Left ventricle myocardium inferior (tissue), 1 donor: ENCODE measurements around the gene ANGPT4. TPM values are rescaled to one million over a fixed set of nuclear protein-coding genes. Genes with fewer than 3 reads are reported as not detected.
"Not testable (repeated sequence)": the region's sequence is repeated elsewhere in the genome, so short reads cannot be mapped to it uniquely, and the experiment has no call there.

Experiments
- DNase-seq: peaks from one replicate; pipeline ENCODE4 v3.0.0-alpha.2; 2020
- H3K27ac ChIP-seq: fragments of 200-600 bp; replicated peaks from 2 replicates; pipeline ENCODE4 v1.8.0; 2021
- H3K27me3 ChIP-seq: fragments of 200-600 bp; 2 replicates; pipeline ENCODE4 v1.8.0; 2021; ENCODE audit warnings: low read depth
- H3K36me3 ChIP-seq: fragments of 200-600 bp; 2 replicates; pipeline ENCODE4 v1.8.0; 2021
- H3K4me1 ChIP-seq: fragments of 200-600 bp; 2 replicates; pipeline ENCODE4 v1.8.0; 2021
- H3K4me3 ChIP-seq: fragments of 200-600 bp; 2 replicates; pipeline ENCODE4 v1.8.0; 2021; ENCODE audit warnings: mild to moderate bottlenecking, moderate library complexity
- H3K9me3 ChIP-seq: fragments of 200-600 bp; replicated peaks from 2 replicates; pipeline ENCODE4 v1.8.0; 2021
- CTCF ChIP-seq: fragments of 200-600 bp; IDR thresholded peaks from 2 replicates; pipeline ENCODE4 v1.8.0; 2021; ENCODE audit warnings: antibody characterized with exemption, mild to moderate bottlenecking, borderline replicate concordance
- intact Hi-C: fragments of 100-400 bp; cut with micrococcal nuclease; formaldehyde crosslinking; loops from one replicate; pipeline ENCODE4 v1.11.0; 2022
- total RNA-seq: library from RNA; stranded (reverse); fragmentation: NEBNext Ultra II Directional; extraction: Animal tissue kit (Norgen Biotek cat#: 25700); gene quantifications from one replicate; pipeline ENCODE4 v1.2.1, GENCODE V29; 2021
- donor health status: DM: no; HTN: yes; CAD: no; lungs with severe emphysema.

The ANGPT4 gene
- total RNA-seq, 1 donor from 2014 or later, result 0.05 TPM

GRCh38 chr20:833121-833449, 83.0 kb downstream of the ANGPT4 start:
- Histone ChIP-seq H3K36me3 (no peaks in the 10 kb centered on the region), H3K27me3 (no peaks in the 10 kb centered on the region), H3K27ac (peak overlapping the region; percentile 89), H3K4me1 (peaks cover 33% of the 10 kb centered on the region), H3K9me3 (peaks cover 6% of the 10 kb centered on the region), H3K4me3 (peak overlapping the region; percentile 86)
- no peak for TF ChIP-seq CTCF
- intact Hi-C loops, result no loop called here
- no peak for DNase-seq

- no peak for TF ChIP-seq CTCF
- intact Hi-C loops, result no loop called here
- H3K27me3 ChIP-seq, result no peaks in the 10 kb centered on the region
- H3K9me3 ChIP-seq, result no peaks in the 10 kb centered on the region
- no peaks in the 10 kb centered on the region for H3K36me3 ChIP-seq
- H3K4me1 ChIP-seq, result peaks cover 33% of the 10 kb centered on the region
- no peak overlapping the region for H3K27ac ChIP-seq
- H3K4me3 ChIP-seq, result no peak overlapping the region
- DNase-seq, result no peak
Measured at GRCh38 chr20:831956-832355, 84.2 kb downstream of the ANGPT4 start.

- intact Hi-C loops, result no loop called here
- Histone ChIP-seq H3K36me3 (no peaks in the 10 kb centered on the region), H3K9me3 (no peaks in the 10 kb centered on the region), H3K27ac (no peak overlapping the region), H3K4me3 (no peak overlapping the region), H3K4me1 (peaks cover 34% of the 10 kb centered on the region), H3K27me3 (no peaks in the 10 kb centered on the region)
- DNase-seq, result no peak
- TF ChIP-seq CTCF, result no peak
Measured at GRCh38 chr20:831251-831650, 84.9 kb downstream of the ANGPT4 start.

- intact Hi-C loops, result no loop called here
- no peak overlapping the region for H3K27ac ChIP-seq
Measured at GRCh38 chr20:830011-830521, 86.1 kb downstream of the ANGPT4 start.

GRCh38 chr20:829551-829950, 86.6 kb downstream of the ANGPT4 start:
- Histone ChIP-seq H3K36me3 (no peaks in the 10 kb centered on the region), H3K4me3 (no peak overlapping the region), H3K9me3 (no peaks in the 10 kb centered on the region), H3K27me3 (no peaks in the 10 kb centered on the region), H3K27ac (no peak overlapping the region), H3K4me1 (peaks cover 24% of the 10 kb centered on the region)
- no peak for TF ChIP-seq CTCF
- DNase-seq, result no peak
- intact Hi-C loops, result no loop called here

More at GRCh38 chr20:830011-830521, 86.1 kb downstream of the ANGPT4 start:
- H3K36me3 ChIP-seq, result no peaks in the 10 kb centered on the region
- H3K9me3 ChIP-seq, result no peaks in the 10 kb centered on the region
- no peaks in the 10 kb centered on the region for H3K27me3 ChIP-seq
- no peak for TF ChIP-seq CTCF
- no peak overlapping the region for H3K4me3 ChIP-seq
- no peak for DNase-seq
- H3K4me1 ChIP-seq, result peaks cover 30% of the 10 kb centered on the region

GRCh38 chr20:828987-829386, 87.1 kb downstream of the ANGPT4 start:
- Histone ChIP-seq H3K27me3 (no peaks in the 10 kb centered on the region), H3K27ac (no peak overlapping the region), H3K9me3 (no peaks in the 10 kb centered on the region), H3K36me3 (no peaks in the 10 kb centered on the region), H3K4me3 (no peak overlapping the region), H3K4me1 (peaks cover 19% of the 10 kb centered on the region)
- intact Hi-C loops, result no loop called here
- DNase-seq, result no peak
- no peak for TF ChIP-seq CTCF

- H3K27me3 ChIP-seq, H3K9me3 ChIP-seq, intact Hi-C loops, H3K36me3 ChIP-seq, H3K4me3 ChIP-seq, DNase-seq, H3K27ac ChIP-seq: not testable (repeated sequence)
- peaks cover 11% of the 10 kb centered on the region for H3K4me1 ChIP-seq
Measured at GRCh38 chr20:827981-828380, 88.2 kb downstream of the ANGPT4 start.
